Neural cell (in vitro differentiated cells): Measurements from ENCODE around the gene PTPRO. TPM values are rescaled to one million over a fixed set of nuclear protein-coding genes. Genes with fewer than 3 reads are reported as not detected.

Source experiments
- H2AFZ ChIP-seq: fragments of 200-600, 300-800 bp; sonication (generic), shearing (Covaris generic); 2 replicates; pipeline ENCODE4 v1.6.0; 2014; ENCODE audit warnings: low read depth, mild to moderate bottlenecking, antibody characterized with exemption, low read length, moderate library complexity
- H3F3A ChIP-seq: fragments of 200-600 bp; shearing (Covaris generic); 2 replicates; pipeline ENCODE4 v1.6.1; 2016; ENCODE audit warnings: mild to moderate bottlenecking, moderate library complexity, mixed read lengths, antibody characterized with exemption, low read length; ENCODE audit not compliant: insufficient read depth, poor library complexity, severe bottlenecking
- H3K27ac ChIP-seq: fragments of 200-600, 300-800 bp; sonication (generic), shearing (Covaris generic); 2 replicates; pipeline ENCODE4 v1.5.1; 2014; ENCODE audit warnings: mild to moderate bottlenecking, low read length, moderate library complexity
- H3K27me3 ChIP-seq: fragments of 300-800, 200-600 bp; sonication (generic), shearing (Covaris generic); 2 replicates; pipeline ENCODE4 v1.6.0; 2014; ENCODE audit warnings: mild to moderate bottlenecking, low read depth, low read length, moderate library complexity; ENCODE audit not compliant: insufficient read depth
- H3K36me3 ChIP-seq: fragments of 300-800, 200-600 bp; sonication (generic), shearing (Covaris generic); 2 replicates; pipeline ENCODE4 v1.5.1; 2014; ENCODE audit warnings: mild to moderate bottlenecking, antibody characterized with exemption, low read length, moderate library complexity; ENCODE audit not compliant: insufficient read depth
- H3K4me2 ChIP-seq: fragments of 300-800, 200-600 bp; sonication (generic), shearing (Covaris generic); 2 replicates; pipeline ENCODE4 v1.6.0; 2014; ENCODE audit warnings: mild to moderate bottlenecking, low read length
- H3K4me3 ChIP-seq: fragments of 300-800, 200-600 bp; sonication (generic), shearing (Covaris generic); 2 replicates; pipeline ENCODE4 v1.5.1; 2014; ENCODE audit warnings: mild to moderate bottlenecking, low read length, moderate library complexity
- H3K79me2 ChIP-seq: fragments of 200-600 bp; shearing (Covaris generic); replicated peaks from 2 replicates; pipeline ENCODE4 v1.6.0; 2014; ENCODE audit warnings: mild to moderate bottlenecking, low read length, moderate library complexity; ENCODE audit not compliant: insufficient read depth
- H3K9ac ChIP-seq: fragments of 300-800, 200-600 bp; sonication (generic), shearing (Covaris generic); 2 replicates; pipeline ENCODE4 v1.6.1; 2016; ENCODE audit warnings: mild to moderate bottlenecking, low read length, mixed read lengths
- H3K9me2 ChIP-seq: fragments of 200-600 bp; shearing (Covaris generic); 2 replicates; pipeline ENCODE4 v1.6.1; 2016; ENCODE audit warnings: mild to moderate bottlenecking, low read length, mixed read lengths; ENCODE audit not compliant: insufficient read depth
- H3K9me3 ChIP-seq: fragments of 200-600, 300-800 bp; sonication (generic), shearing (Covaris generic); 2 replicates; pipeline ENCODE4 v1.6.1; 2016; ENCODE audit warnings: mild to moderate bottlenecking, mixed run types, low read length, moderate library complexity, mixed read lengths
- H4K20me1 ChIP-seq: fragments of 200-600 bp; shearing (Covaris generic); 2 replicates; pipeline ENCODE4 v1.6.1; 2016; ENCODE audit warnings: mild to moderate bottlenecking, mixed run types; ENCODE audit not compliant: insufficient read depth
- EP300 ChIP-seq: fragments of 450-650 bp; conservative IDR thresholded peaks from 2 replicates; pipeline ENCODE4 v1.6.1; 2014; ENCODE audit warnings: antibody characterized with exemption, mild to moderate bottlenecking, moderate library complexity; ENCODE audit not compliant: poor library complexity, severe bottlenecking
- EZH2 ChIP-seq: fragments of 200-600, 300-800 bp; shearing (Covaris generic), sonication (generic); IDR thresholded peaks from 2 replicates; pipeline ENCODE4 v1.6.1; 2014; ENCODE audit warnings: antibody characterized with exemption, low read length, borderline replicate concordance, mild to moderate bottlenecking; ENCODE audit not compliant: insufficient read depth, poor library complexity, severe bottlenecking
- MXI1 ChIP-seq: fragments of 450-650 bp; conservative IDR thresholded peaks from 2 replicates; pipeline ENCODE4 v1.6.1; 2014; ENCODE audit warnings: antibody characterized with exemption, mild to moderate bottlenecking; ENCODE audit not compliant: poor library complexity, severe bottlenecking
- POLR2AphosphoS5 ChIP-seq: IDR thresholded peaks from 2 replicates; pipeline ENCODE4 v1.6.1; 2012
- RAD21 ChIP-seq: fragments of 450-650 bp; conservative IDR thresholded peaks from 2 replicates; pipeline ENCODE4 v1.6.1; 2014; ENCODE audit warnings: antibody characterized with exemption, mild to moderate bottlenecking, moderate library complexity
- REST ChIP-seq: IDR thresholded peaks from 2 replicates; pipeline ENCODE4 v1.6.1; 2012; ENCODE audit warnings: borderline replicate concordance
- SMC3 ChIP-seq: fragments of 450-650 bp; conservative IDR thresholded peaks from 2 replicates; pipeline ENCODE4 v1.6.1; 2014; ENCODE audit warnings: antibody characterized with exemption, mild to moderate bottlenecking, moderate library complexity; ENCODE audit not compliant: poor library complexity
- TAF1 ChIP-seq: IDR thresholded peaks from 2 replicates; pipeline ENCODE4 v1.6.1; 2012; ENCODE audit warnings: low read depth
- polyA plus RNA-seq: library from polyadenylated mRNA; depleted of rRNA; stranded (reverse); fragments of >200 nt; gene quantifications from 2 replicates; pipeline ENCODE4 v1.2.3, GENCODE V29; 2014
- TF ChIP-seq, protein P1 (sequence below): fragments of 450-650 bp; IDR thresholded peaks from 2 replicates; pipeline ENCODE4 v1.5.1; 2014; ENCODE audit warnings: antibody characterized with exemption, mild to moderate bottlenecking, moderate library complexity; ENCODE audit not compliant: poor library complexity, severe bottlenecking

PTPRO gene
- polyA plus RNA-seq, 1 donor from 2014 or later = 124 TPM

GRCh38 chr12:15540469-15540872, 218.2 kb downstream of the PTPRO start:
- H3K4me3 ChIP-seq = no peak overlapping the region
- no peak overlapping the region for H3K4me2 ChIP-seq
- TF ChIP-seq TAF1 = no peak
- no peak for TF ChIP-seq MXI1
- no peak for TF ChIP-seq EZH2
- TF ChIP-seq REST = no peak
- no peak for TF ChIP-seq SMC3
- no peak for TF ChIP-seq POLR2AphosphoS5
- TF ChIP-seq, protein P1, sequence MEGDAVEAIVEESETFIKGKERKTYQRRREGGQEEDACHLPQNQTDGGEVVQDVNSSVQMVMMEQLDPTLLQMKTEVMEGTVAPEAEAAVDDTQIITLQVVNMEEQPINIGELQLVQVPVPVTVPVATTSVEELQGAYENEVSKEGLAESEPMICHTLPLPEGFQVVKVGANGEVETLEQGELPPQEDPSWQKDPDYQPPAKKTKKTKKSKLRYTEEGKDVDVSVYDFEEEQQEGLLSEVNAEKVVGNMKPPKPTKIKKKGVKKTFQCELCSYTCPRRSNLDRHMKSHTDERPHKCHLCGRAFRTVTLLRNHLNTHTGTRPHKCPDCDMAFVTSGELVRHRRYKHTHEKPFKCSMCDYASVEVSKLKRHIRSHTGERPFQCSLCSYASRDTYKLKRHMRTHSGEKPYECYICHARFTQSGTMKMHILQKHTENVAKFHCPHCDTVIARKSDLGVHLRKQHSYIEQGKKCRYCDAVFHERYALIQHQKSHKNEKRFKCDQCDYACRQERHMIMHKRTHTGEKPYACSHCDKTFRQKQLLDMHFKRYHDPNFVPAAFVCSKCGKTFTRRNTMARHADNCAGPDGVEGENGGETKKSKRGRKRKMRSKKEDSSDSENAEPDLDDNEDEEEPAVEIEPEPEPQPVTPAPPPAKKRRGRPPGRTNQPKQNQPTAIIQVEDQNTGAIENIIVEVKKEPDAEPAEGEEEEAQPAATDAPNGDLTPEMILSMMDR = no peak
- no peak for TF ChIP-seq RAD21
- TF ChIP-seq EP300 = no peak
- H3K9me2 ChIP-seq = no peaks in the 10 kb centered on the region
- no peak overlapping the region for H3K27ac ChIP-seq
- H3K9me3 ChIP-seq = no peaks in the 10 kb centered on the region
- H3K36me3 ChIP-seq = no peaks in the 10 kb centered on the region
- H3F3A ChIP-seq = no peaks in the 10 kb centered on the region
- no peak overlapping the region for H3K9ac ChIP-seq
- H3K79me2 ChIP-seq = no peaks in the 10 kb centered on the region
- H4K20me1 ChIP-seq = no peaks in the 10 kb centered on the region
- no peak overlapping the region for H2AFZ ChIP-seq
- no peaks in the 10 kb centered on the region for H3K27me3 ChIP-seq

DNA sequence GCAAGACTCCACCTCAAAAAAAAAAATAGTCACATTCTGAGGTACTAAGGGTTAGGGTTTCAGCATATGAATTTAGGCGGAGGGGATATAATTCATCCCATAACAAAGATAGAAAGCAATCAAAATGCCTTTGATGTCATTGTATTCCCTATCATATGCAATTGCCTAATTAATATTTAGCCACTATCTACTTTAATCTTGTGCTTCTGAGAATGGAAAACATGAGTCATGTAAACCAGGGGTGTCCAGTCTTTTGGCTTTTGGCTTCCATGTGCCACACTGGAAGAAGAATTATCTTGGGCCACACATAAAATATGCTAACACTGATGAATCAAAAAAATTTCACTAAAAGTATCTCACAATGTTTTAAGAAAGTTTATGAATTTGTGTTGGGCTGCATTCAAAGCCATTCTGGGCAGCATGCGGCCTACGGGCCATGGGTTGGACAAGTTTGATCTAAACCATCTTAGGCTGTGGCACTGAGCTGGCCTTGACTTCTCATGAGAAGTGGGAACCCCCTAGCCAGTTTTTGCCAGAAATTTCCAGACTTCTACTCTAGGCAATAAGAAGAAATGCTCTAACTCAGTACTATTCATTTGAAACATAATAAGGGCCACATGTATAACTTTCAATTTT, 219.8 kb downstream of the PTPRO start:
- Histone ChIP-seq H3K27ac (no peak overlapping the region), H3K36me3 (peaks cover 2% of the 10 kb centered on the region), H3K27me3 (no peaks in the 10 kb centered on the region), H3K79me2 (no peaks in the 10 kb centered on the region), H3K4me2 (no peak overlapping the region), H3F3A (no peaks in the 10 kb centered on the region), H4K20me1 (no peaks in the 10 kb centered on the region), H3K9ac (no peak overlapping the region), H2AFZ (no peak overlapping the region), H3K4me3 (no peak overlapping the region), H3K9me3 (no peaks in the 10 kb centered on the region), H3K9me2 (no peaks in the 10 kb centered on the region)
- TF ChIP-seq SMC3 (no peak), REST (no peak), TAF1 (no peak), POLR2AphosphoS5 (no peak), EP300 (no peak), MXI1 (no peak), EZH2 (no peak), RAD21 (no peak)
- TF ChIP-seq, protein P1 = no peak
